ENCODE data around the gene KIFC1. TPM values are rescaled to one million over a fixed set of nuclear protein-coding genes. Genes with fewer than 3 reads are reported as not detected.
A peak's percentile ranks its signal among the peaks of the same experiment; 100 is the strongest.

KIFC1 gene
- total and polyA plus RNA-seq, 9 of the 15 experiments (the other 6 are each of a cell fraction or from before 2014, with no cell fraction given), result 1.3 to 95.2 (median 76.9) TPM

DNA sequence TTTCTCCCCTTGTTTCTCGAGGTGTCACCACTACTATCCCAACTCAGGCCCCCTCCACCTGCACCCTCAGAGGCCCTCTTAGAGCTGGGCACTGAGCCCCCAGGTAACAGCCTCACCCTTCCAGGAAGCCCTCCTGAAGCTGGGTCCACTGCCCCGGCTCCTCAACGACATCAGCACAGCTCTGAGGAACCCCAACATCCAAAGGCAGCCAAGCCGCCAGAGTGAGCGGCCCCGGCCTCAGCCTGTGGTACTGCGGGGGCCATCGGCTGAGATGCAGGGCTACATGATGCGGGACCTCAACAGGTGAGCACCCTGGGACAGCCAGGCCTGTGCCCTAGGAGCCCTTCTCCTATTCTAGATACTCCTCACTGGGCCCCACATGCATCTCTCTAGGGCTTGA lies 49.8 kb downstream of the KIFC1 start:
- 88% methylated on average over 7 of the region's 9 CpGs for WGBS (ENCODE audit: insufficient coverage, low coverage, missing lambda C conversion rate)
- Histone ChIP-seq H4K20me1 (replicated peaks; ENCODE audit: control insufficient read depth, insufficient read depth, low read length) (no peaks in the 10 kb centered on the region; the same call in 1 of the 2 replicates), H3K4me2 (ENCODE audit: insufficient read depth, low read length) (no peak overlapping the region), H3K9ac (ENCODE audit: insufficient read depth in 1 of 2, low read depth in 2 of 2, low read length in 2 of 2) (no peak overlapping the region), H3K79me2 (ENCODE audit: control insufficient read depth, insufficient read depth, low read length) (no peaks in the 10 kb centered on the region), H3K9me3 (replicated peaks; ENCODE audit: control insufficient read depth, insufficient read depth, low read depth, low read length) (no peaks in the 10 kb centered on the region), H3K4me3 (no peak overlapping the region), H3K27ac (ENCODE audit: extremely low read depth, low read depth, low read length) (no peak overlapping the region), H3K36me3 (ENCODE audit: control insufficient read depth, insufficient read depth, low read length) (peaks cover 74% of the 10 kb centered on the region), H3K4me1 (replicated peaks in 1 of 2; ENCODE audit: control insufficient read depth in 2 of 2, insufficient read depth in 2 of 2, low read length in 2 of 2) (peaks cover 19 to 32% of the 10 kb centered on the region in 2 experiments), H3K9me1 (ENCODE audit: control insufficient read depth, insufficient read depth, low read length) (peaks cover 3% of the 10 kb centered on the region), H3K27me3 (ENCODE audit: control insufficient read depth in 2 of 2, insufficient read depth in 2 of 2, low read length in 2 of 2) (no peaks in the 10 kb centered on the region), H2AFZ (ENCODE audit: low read depth, low read length) (no peak overlapping the region)
- ChIA-PET POLR2A (interaction anchor here (0.7 to 3.8 kb wide), 8 partner anchors 8 to 270 kb away, joined by 3 to 30 read pairs (median 5); partner anchors contain the start of genes B3GALT4, RING1, RPS18 and VPS52), CTCF (ENCODE audit: low intra/inter-chr PET ratio) (no interaction called here)
- DNase-seq (ENCODE audit: extremely low read depth in 1 of 4, low spot score in 3 of 4) (no peak), FAIRE-seq (no peak), ATAC-seq (no peak)
- no TSS peak for BruUV-seq (replicated peaks)
- in situ Hi-C loops (cut with MboI), result no loop called here
- TF ChIP-seq TFE3 (CRISPR knock-in tag; IDR thresholded peaks at IDR 0.05) (no peak), POLR2G (IDR thresholded peaks at IDR 0.05; ENCODE audit: low read depth, low read length) (peak; percentile 39; the same call in 1 of the 2 replicates)
- intact Hi-C loops (cut with micrococcal nuclease), result no loop called here

GRCh38 chr6:33442283-33442682 lies 50.7 kb downstream of the KIFC1 start:
- ATAC-seq (no peak), FAIRE-seq (no peak), DNase-seq (ENCODE audit: extremely low read depth in 1 of 4, low spot score in 3 of 4) (no peak)
- Histone ChIP-seq H3K36me3 (ENCODE audit: control insufficient read depth, insufficient read depth, low read length) (peaks cover 74% of the 10 kb centered on the region), H3K4me3 (no peak overlapping the region), H3K9ac (ENCODE audit: insufficient read depth in 1 of 2, low read depth in 2 of 2, low read length in 2 of 2) (peak overlapping the region in 1 of 2 experiments; percentile 14; a peak in 1 of 4 replicates), H3K9me1 (ENCODE audit: control insufficient read depth, insufficient read depth, low read length) (peaks cover 3% of the 10 kb centered on the region), H3K27me3 (ENCODE audit: control insufficient read depth in 2 of 2, insufficient read depth in 2 of 2, low read length in 2 of 2) (no peaks in the 10 kb centered on the region), H3K27ac (ENCODE audit: extremely low read depth, low read depth, low read length) (no peak overlapping the region), H2AFZ (ENCODE audit: low read depth, low read length) (no peak overlapping the region), H3K4me2 (ENCODE audit: insufficient read depth, low read length) (no peak overlapping the region), H3K9me3 (replicated peaks; ENCODE audit: control insufficient read depth, insufficient read depth, low read depth, low read length) (no peaks in the 10 kb centered on the region), H3K4me1 (replicated peaks in 1 of 2; ENCODE audit: control insufficient read depth in 2 of 2, insufficient read depth in 2 of 2, low read length in 2 of 2) (peaks cover 19 to 32% of the 10 kb centered on the region in 2 experiments), H3K79me2 (ENCODE audit: control insufficient read depth, insufficient read depth, low read length) (no peaks in the 10 kb centered on the region), H4K20me1 (replicated peaks; ENCODE audit: control insufficient read depth, insufficient read depth, low read length) (no peaks in the 10 kb centered on the region; the same call in 1 of the 2 replicates)
- ChIA-PET POLR2A (interaction anchor here (1.1 to 3.8 kb wide), 3 partner anchors 7 to 13 kb away, joined by 6 to 30 read pairs (median 14); no protein-coding TSS in a partner anchor), CTCF (ENCODE audit: low intra/inter-chr PET ratio) (no interaction called here)
- intact Hi-C loops (cut with micrococcal nuclease), result no loop called here
- TF ChIP-seq SUPT5H (IDR thresholded peaks at IDR 0.05) (0 out of 2 replicates have a peak, but pooled peaks have one; percentile 22), HDAC8 (tag; IDR thresholded peaks at IDR 0.05) (no peak)
- no TSS peak for BruUV-seq (replicated peaks)
- in situ Hi-C loops (cut with MboI), result no loop called here
- 71% methylated on average over 6 of the region's 8 CpGs for WGBS (ENCODE audit: insufficient coverage, low coverage, missing lambda C conversion rate)
